SK-N-SH treated with all-trans-retinoic acid at 6 μM for 48 hours (cell line): ENCODE data around the gene PLA2G15.

ENCODE experiments used
- ATAC-seq: fragments of 200-7000 bp; cut with Tn5 transposase; 3 replicates; pipeline ENCODE4 v1.9.1; 2020; ENCODE audit warnings: mild to moderate bottlenecking, moderate library complexity
- ARNTL ChIP-seq: fragments of 450-650 bp; formaldehyde crosslinking; IDR thresholded peaks from 2 replicates; pipeline ENCODE4 v1.5.0; 2020; ENCODE audit warnings: low read depth, mild to moderate bottlenecking, moderate library complexity, borderline replicate concordance
- CSDC2 ChIP-seq: fragments of 250-450 bp; sonication (Bioruptor Pico); IDR thresholded peaks from 2 replicates; pipeline ENCODE4 v1.5.0; 2020; ENCODE audit warnings: mild to moderate bottlenecking, moderate library complexity
- GLIS3 ChIP-seq: fragments of 250-450 bp; sonication (Bioruptor Pico); IDR thresholded peaks from 2 replicates; pipeline ENCODE4 v1.5.0; 2020; ENCODE audit warnings: mild to moderate bottlenecking, moderate library complexity
- ISL1 ChIP-seq: fragments of 250-450 bp; sonication (Bioruptor Pico); IDR thresholded peaks from 2 replicates; pipeline ENCODE4 v2.1.2; 2022; ENCODE audit warnings: mild to moderate bottlenecking, moderate library complexity
- OSR1 ChIP-seq: fragments of 250-450 bp; sonication (Bioruptor Pico); IDR thresholded peaks from 2 replicates; pipeline ENCODE4 v1.8.0; 2022; ENCODE audit warnings: moderate library complexity, mild to moderate bottlenecking, inconsistent platforms
- PPARA ChIP-seq: fragments of 250-450 bp; sonication (Bioruptor Pico); IDR thresholded peaks from 2 replicates; pipeline ENCODE4 v1.5.0; 2020; ENCODE audit warnings: mild to moderate bottlenecking, borderline replicate concordance
- RARB ChIP-seq: fragments of 250-450 bp; sonication (Bioruptor Pico); IDR thresholded peaks from 2 replicates; pipeline ENCODE4 v1.8.0; 2021; ENCODE audit warnings: mild to moderate bottlenecking, moderate library complexity
- SNAI2 ChIP-seq: fragments of 250-450 bp; sonication (Bioruptor Pico); IDR thresholded peaks from 2 replicates; pipeline ENCODE4 v1.5.0; 2020; ENCODE audit warnings: mild to moderate bottlenecking, moderate library complexity
- TCF4 ChIP-seq: fragments of 250-450 bp; sonication (Bioruptor Pico); IDR thresholded peaks from 2 replicates; pipeline ENCODE4 v1.8.0; 2021; ENCODE audit warnings: mild to moderate bottlenecking, moderate library complexity, borderline replicate concordance
- TOX ChIP-seq: fragments of 250-450 bp; sonication (Bioruptor Pico); IDR thresholded peaks from 2 replicates; pipeline ENCODE4 v1.8.0; 2021; ENCODE audit warnings: mild to moderate bottlenecking, moderate library complexity, borderline replicate concordance
- ZFP3 ChIP-seq: fragments of 250-450 bp; sonication (Bioruptor Pico); IDR thresholded peaks from 2 replicates; pipeline ENCODE4 v1.5.0; 2020; ENCODE audit warnings: mild to moderate bottlenecking, moderate library complexity
- ZFP30 ChIP-seq: fragments of 450-650 bp; formaldehyde crosslinking; IDR thresholded peaks from 2 replicates; pipeline ENCODE4 v1.5.0; 2022; ENCODE audit warnings: mild to moderate bottlenecking, moderate library complexity
- ZNF565 ChIP-seq: fragments of 450-650 bp; formaldehyde crosslinking; conservative IDR thresholded peaks from 2 replicates; pipeline ENCODE4 v1.5.0; 2020; ENCODE audit warnings: low read depth, mild to moderate bottlenecking, moderate library complexity
- ZNF70 ChIP-seq: fragments of 450-650 bp; formaldehyde crosslinking; IDR thresholded peaks from 2 replicates; pipeline ENCODE4 v1.5.0; 2020; ENCODE audit warnings: mild to moderate bottlenecking, moderate library complexity
- TF ChIP-seq, protein P1 (sequence below): fragments of 250-450 bp; sonication (Bioruptor Pico); IDR thresholded peaks from 2 replicates; pipeline ENCODE4 v1.5.1; 2021; ENCODE audit warnings: mild to moderate bottlenecking, moderate library complexity
- TF ChIP-seq, protein P2 (sequence below): fragments of 250-450 bp; sonication (Bioruptor Pico); IDR thresholded peaks from 2 replicates; pipeline ENCODE4 v1.8.0; 2020; ENCODE audit warnings: mild to moderate bottlenecking, moderate library complexity, borderline replicate concordance
- TF ChIP-seq, protein P3 (sequence below): fragments of 250-450 bp; sonication (Bioruptor Pico); IDR thresholded peaks from 2 replicates; pipeline ENCODE4 v1.5.1; 2020; ENCODE audit warnings: low read depth, mild to moderate bottlenecking, moderate library complexity

PLA2G15 gene

DNA sequence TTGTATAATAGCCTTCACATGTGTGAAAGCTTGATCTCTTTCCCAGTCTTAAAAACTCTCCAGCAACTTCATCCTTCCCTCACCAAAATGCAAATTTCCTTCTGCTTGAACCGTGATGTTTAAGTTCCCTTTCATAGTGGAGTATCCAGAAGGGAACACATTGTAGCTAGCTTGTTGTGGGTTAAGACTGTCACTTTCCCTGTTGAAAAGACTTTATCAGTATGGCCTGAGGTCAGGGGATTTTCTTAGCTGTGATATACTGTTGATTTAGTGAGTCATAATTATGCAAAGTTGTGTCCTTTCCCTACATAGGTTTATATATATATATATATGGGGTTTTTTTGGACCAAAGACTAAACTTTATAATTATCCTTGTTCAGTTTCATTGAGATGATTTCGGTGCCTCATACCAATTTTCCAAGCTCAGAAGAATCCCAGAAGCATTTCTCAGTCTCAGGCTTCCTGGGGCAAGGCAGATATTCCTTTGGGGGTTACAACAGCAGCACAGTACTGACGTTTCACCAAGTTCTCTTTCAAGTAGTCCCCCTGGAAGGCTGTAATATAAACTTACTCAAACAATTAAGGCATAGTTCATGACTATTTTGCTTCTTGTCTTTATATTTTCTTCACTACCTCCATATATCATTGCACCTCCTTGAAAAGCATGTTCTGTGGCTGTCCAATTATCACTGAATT lies 44.9 kb upstream of the PLA2G15 start (continued):
- no peak for TF ChIP-seq CSDC2 (CRISPR knock-in tag)
- TF ChIP-seq, protein P1, sequence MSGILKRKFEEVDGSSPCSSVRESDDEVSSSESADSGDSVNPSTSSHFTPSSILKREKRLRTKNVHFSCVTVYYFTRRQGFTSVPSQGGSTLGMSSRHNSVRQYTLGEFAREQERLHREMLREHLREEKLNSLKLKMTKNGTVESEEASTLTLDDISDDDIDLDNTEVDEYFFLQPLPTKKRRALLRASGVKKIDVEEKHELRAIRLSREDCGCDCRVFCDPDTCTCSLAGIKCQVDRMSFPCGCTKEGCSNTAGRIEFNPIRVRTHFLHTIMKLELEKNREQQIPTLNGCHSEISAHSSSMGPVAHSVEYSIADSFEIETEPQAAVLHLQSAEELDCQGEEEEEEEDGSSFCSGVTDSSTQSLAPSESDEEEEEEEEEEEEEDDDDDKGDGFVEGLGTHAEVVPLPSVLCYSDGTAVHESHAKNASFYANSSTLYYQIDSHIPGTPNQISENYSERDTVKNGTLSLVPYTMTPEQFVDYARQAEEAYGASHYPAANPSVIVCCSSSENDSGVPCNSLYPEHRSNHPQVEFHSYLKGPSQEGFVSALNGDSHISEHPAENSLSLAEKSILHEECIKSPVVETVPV (CRISPR knock-in tag), result no peak

DNA sequence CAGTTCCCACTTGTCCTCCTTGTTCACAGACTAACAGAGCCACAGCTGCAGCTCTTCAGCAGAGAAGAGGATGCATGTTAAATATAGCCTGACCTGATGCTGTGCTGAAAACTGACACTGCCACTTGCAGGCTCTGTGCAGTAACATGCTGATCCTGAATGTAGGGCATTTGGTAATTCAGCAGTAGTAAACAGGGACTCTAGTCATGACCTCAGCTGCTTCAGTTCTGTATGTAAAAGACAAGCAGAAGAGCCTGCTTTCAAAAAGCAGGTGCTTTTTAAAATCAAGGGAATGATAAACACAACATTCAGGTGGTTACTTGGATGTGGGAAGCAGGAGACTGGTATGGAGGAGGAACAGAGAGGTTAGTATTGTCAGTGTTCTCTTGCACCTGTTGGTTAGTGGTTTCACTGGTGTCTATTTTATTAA lies 43.1 kb upstream of the PLA2G15 start:
- no peak for TF ChIP-seq ZFP30 (CRISPR knock-in tag)
- TF ChIP-seq ZNF565 (CRISPR knock-in tag), result no peak
- no peak for TF ChIP-seq CSDC2 (CRISPR knock-in tag)
- TF ChIP-seq ARNTL (CRISPR knock-in tag), result no peak
- no peak for TF ChIP-seq ZFP3
- TF ChIP-seq TCF4 (CRISPR knock-in tag), result no peak
- TF ChIP-seq SNAI2 (CRISPR knock-in tag), result no peak
- no peak for TF ChIP-seq ISL1 (CRISPR knock-in tag)
- TF ChIP-seq OSR1 (CRISPR knock-in tag), result no peak
- TF ChIP-seq, protein P2, sequence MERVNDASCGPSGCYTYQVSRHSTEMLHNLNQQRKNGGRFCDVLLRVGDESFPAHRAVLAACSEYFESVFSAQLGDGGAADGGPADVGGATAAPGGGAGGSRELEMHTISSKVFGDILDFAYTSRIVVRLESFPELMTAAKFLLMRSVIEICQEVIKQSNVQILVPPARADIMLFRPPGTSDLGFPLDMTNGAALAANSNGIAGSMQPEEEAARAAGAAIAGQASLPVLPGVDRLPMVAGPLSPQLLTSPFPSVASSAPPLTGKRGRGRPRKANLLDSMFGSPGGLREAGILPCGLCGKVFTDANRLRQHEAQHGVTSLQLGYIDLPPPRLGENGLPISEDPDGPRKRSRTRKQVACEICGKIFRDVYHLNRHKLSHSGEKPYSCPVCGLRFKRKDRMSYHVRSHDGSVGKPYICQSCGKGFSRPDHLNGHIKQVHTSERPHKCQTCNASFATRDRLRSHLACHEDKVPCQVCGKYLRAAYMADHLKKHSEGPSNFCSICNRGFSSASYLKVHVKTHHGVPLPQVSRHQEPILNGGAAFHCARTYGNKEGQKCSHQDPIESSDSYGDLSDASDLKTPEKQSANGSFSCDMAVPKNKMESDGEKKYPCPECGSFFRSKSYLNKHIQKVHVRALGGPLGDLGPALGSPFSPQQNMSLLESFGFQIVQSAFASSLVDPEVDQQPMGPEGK (CRISPR knock-in tag), result no peak
- TF ChIP-seq, protein P1 (CRISPR knock-in tag), result no peak
- TF ChIP-seq RARB, result no peak
- TF ChIP-seq GLIS3 (CRISPR knock-in tag), result no peak
- peak; percentile 70; the same call in 2 of the 3 replicates for ATAC-seq

DNA sequence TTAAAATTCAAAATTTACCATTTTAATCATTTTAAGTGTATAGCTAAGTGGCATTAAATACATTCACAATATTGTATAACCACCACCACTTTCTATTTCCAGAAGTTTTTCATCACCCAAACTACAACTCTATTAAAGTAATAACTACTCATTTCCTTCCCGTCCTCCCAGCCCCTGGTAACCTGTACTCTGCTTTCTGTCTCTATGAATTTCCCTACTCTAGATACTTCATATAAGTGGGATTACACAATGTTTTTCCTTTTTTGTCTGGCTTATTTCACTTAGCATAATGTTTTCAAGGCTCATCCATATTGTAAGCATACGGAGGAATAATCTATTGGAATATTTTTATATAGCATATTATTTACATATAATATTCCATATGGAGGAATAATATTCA lies 38.9 kb upstream of the PLA2G15 start:
- no peak for ATAC-seq
- TF ChIP-seq, protein P1 (CRISPR knock-in tag), result no peak
- TF ChIP-seq ZNF70 (CRISPR knock-in tag) (no peak), OSR1 (CRISPR knock-in tag) (no peak), ZFP30 (CRISPR knock-in tag) (no peak), ZNF565 (CRISPR knock-in tag) (no peak), ZFP3 (no peak), TOX (CRISPR knock-in tag) (no peak)
- TF ChIP-seq, protein P3, sequence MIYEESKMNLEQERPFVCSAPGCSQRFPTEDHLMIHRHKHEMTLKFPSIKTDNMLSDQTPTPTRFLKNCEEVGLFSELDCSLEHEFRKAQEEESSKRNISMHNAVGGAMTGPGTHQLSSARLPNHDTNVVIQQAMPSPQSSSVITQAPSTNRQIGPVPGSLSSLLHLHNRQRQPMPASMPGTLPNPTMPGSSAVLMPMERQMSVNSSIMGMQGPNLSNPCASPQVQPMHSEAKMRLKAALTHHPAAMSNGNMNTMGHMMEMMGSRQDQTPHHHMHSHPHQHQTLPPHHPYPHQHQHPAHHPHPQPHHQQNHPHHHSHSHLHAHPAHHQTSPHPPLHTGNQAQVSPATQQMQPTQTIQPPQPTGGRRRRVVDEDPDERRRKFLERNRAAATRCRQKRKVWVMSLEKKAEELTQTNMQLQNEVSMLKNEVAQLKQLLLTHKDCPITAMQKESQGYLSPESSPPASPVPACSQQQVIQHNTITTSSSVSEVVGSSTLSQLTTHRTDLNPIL (CRISPR knock-in tag), result no peak

DNA sequence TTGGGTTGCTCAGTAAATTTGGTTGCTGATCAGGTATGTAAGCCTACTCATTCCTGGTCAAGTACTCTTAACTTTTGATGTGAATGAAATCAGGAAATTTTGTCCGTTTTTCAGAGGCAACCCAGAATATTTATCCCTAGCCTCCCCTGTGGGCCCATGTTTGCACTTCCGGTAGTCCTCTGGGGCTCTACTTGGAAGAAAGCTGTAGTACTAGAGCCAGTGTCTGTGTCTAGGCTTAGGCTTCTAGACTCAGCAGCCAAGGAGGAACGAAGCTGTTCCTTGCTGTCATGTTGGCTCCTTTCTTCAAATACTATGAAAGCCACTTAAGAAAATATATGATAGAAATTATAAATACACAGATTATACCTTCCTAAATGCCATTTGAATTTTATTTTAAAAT lies 30.4 kb upstream of the PLA2G15 start:
- TF ChIP-seq CSDC2 (CRISPR knock-in tag) (no peak), PPARA (no peak)
- ATAC-seq, result no peak

DNA sequence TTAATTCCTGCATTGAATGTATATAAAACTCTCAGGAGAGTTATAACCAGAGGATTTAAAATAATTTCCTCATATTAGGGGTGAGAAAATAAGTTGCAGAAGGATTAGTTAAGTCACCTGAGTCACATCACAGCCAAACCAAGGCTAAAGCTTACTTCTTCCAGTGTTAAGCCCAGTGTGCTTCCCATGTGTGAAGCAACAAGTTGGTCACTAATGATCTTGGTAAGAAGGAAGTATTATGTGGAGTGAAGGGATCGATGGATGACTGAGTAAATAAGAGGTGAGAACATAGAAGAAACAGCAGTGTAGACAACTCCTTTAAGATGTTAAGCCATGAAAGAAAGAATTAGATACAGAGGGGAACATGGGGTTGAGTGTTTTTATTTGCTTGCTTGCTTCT lies 29.9 kb upstream of the PLA2G15 start:
- TF ChIP-seq SNAI2 (CRISPR knock-in tag) (no peak), ZNF70 (CRISPR knock-in tag) (no peak), CSDC2 (CRISPR knock-in tag) (no peak)
- TF ChIP-seq, protein P1 (CRISPR knock-in tag), result no peak
- TF ChIP-seq, all 23 proteins: peak for 0
- no peak for ATAC-seq
